GM04503 (cell line): ENCODE measurements around the gene DPP10.
"Not testable (repeated sequence)": the region's sequence is repeated elsewhere in the genome, so short reads cannot be mapped to it uniquely, and the experiment has no call there.

Source experiments
- DNase-seq: peaks from one replicate; pipeline ENCODE4 v3.0.0-alpha.2; 2012; ENCODE audit warnings: low read depth

DPP10 gene

GRCh38 chr2:114962532-114962931, 520.1 kb downstream of the DPP10 start:
- DNase-seq, result no peak

DNA sequence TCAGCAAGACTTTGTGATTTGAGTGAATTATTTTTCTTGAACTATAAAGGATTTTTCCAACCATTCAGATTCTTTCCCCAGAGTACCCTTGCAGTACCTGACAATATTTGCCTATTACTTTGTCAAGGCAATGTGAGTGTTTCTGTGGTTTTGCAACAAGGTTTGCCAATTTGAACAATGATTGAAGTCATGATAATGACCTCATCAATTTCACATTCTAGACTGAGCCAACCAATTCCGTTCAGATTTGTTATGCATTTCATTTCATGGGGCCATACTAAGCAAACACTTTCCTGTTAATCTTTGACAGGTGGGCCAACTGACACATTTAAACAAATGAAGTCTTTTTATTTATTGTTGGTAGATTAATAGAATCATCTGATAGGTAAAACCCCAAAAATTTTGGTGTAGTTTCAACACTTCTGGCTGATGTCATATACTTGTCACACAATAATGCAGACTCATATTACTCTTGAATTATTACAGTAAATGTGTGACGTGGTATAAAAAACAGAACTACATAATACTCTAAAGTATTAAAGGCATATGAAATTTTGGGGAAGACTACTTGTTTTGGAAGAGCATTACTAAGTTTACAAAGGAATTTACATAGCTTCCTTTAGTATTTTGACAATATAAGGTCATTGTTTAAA, 526.4 kb downstream of the DPP10 start:
- DNase-seq, result no peak

GRCh38 chr2:115004321-115004720, 561.9 kb downstream of the DPP10 start:
- DNase-seq, result not testable (repeated sequence)

- no peak for DNase-seq
Observed at GRCh38 chr2:115011721-115012120, 569.3 kb downstream of the DPP10 start.

DNA sequence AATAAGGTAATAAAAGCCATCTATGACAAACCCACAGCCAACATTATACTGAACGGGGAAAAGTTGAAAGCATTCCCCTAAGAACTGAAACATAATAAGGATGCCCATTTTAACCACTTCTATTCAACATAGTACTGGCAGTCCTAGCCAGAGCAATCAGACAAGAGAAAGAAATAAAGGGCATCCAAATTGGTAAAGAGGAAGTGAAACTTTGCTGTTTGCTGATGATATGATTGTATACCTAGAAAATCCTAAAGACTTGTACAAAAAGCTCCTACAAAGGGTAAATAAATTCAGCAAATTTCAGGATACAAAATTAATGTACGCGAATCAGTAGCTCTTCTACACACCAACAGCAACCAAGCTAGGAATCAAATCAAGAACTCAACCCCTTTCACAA, 579.6 kb downstream of the DPP10 start:
- DNase-seq, result not testable (repeated sequence)

- DNase-seq, result no peak
Observed at GRCh38 chr2:115034801-115035200, 592.4 kb downstream of the DPP10 start.

DNA sequence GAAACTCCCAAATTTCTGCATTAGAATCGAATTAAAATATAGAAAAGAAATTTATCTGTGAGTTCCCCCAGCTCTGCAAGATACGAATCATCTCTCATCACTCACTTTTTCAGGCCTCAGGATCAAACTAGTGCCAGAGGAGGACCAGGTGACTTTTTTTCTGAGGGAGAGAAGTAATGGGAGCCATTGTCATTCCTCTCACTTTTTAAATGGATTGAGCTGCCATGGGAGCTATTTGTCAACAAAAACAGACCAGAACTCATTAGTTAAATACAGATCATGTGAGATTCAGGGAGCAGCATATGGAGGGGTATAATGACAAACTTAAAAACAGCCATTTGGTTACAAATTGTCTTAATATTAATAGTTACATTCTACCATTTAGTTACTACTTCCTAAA, 594.4 kb downstream of the DPP10 start:
- no peak for DNase-seq

- DNase-seq, result no peak
Observed at GRCh38 chr2:115057473-115057872, 615.0 kb downstream of the DPP10 start.

- no peak for DNase-seq
Observed at GRCh38 chr2:115070002-115070401, 627.6 kb downstream of the DPP10 start.

- no peak for DNase-seq
Observed at GRCh38 chr2:115071534-115071933, 629.1 kb downstream of the DPP10 start.

DNA sequence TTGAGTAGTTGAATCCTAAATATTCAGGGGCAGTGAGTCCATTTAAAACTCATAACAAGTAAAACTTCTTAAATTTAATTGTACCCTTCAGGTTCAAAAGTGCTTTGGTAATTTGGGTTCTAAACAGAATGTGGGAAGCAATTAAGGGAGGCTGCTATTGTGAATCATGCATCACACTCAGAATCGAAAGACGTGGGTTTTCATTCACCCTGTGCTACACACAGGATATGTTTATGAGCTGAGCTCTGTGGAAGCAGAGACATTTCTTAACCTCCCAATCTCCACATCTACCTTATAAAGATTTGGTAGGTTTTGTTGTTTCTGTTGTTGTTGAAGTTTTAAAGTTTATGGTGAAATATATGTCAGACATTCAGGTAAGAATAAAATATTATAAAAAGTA, 633.4 kb downstream of the DPP10 start:
- DNase-seq, result no peak

DNA sequence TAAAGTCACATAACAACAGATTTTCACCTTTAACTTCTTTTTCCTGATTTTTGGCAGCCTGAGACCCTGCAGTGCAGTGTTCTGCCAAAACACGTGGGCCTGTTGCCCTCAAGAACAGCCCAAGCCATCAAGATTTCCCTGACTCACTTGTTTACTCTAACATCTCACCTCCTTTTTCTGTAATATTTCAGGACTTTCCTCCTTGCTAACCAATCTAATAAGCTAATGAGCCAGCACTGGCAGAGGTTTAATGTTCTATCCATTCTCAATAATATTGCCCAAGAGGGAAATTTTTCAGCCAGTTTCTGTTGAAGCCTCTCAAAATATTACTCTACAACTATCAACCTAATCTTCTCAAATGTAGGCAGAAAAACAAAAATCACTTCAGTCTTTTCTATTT, 635.2 kb downstream of the DPP10 start:
- no peak for DNase-seq

DNA sequence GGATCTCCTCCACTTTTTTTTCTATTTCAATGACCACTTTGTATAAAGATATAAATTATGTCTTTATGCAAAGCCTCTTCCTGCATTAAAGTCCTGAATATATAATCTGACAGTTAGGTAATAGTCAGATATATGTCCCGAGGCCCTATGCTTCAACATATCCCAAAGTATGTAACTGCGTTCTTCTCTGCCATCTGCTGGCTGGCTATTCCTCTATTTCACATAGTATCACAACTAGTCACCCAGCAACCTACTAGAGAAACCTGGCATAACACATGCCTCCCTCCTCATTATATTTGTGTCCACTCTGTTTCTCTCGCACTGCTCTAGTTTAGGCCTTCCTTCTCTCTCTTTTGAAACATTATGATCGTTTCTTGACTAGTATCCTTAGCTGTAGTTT, 640.8 kb downstream of the DPP10 start:
- DNase-seq, result no peak

DNA sequence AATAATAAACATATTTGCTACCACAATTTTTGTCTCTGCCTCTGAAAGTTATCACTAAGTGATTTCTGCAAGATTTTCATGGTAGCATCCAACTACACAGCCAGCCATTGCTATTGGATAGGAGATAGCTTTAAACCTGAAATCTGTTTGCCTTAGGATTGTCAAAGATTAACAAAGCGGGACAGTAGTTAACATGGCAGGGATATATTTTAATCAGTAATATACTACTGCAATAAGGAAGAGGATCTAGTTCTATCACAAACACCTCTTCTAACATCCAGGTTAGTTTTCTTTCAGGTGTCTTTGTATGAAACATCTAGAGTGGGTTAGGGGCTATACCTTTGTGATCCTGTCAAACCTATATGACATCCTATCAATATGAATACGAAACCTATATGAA, 641.3 kb downstream of the DPP10 start:
- DNase-seq, result no peak

- DNase-seq, result no peak
Observed at GRCh38 chr2:115084446-115084845, 642.0 kb downstream of the DPP10 start.

- not testable (repeated sequence) for DNase-seq
Observed at GRCh38 chr2:115086051-115086620, 643.7 kb downstream of the DPP10 start.

GRCh38 chr2:115094441-115094840, 652.0 kb downstream of the DPP10 start:
- no peak for DNase-seq

- no peak for DNase-seq
Observed at GRCh38 chr2:115105966-115106365, 663.5 kb downstream of the DPP10 start.

DNA sequence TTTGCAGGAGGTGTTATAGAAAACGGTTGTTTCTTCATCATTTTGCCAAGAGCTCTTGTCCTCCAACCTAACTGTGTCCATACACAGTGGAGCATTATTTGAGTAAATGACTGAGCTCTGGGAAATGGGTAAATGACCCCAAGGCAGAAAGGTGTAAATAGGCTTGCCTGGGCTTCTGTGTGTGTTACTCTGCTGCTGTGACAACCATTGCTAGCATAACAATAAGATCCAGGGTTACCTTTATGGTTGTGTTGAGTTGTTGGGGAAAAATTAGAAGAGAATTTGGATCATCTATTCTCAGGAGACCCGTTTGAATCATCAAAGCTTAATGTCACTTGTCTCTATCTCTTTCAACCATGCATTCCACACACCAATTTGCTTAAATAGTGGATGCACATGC, 672.7 kb downstream of the DPP10 start:
- no peak for DNase-seq

- DNase-seq, result no peak
Observed at GRCh38 chr2:115118306-115118705, 675.9 kb downstream of the DPP10 start.

DNA sequence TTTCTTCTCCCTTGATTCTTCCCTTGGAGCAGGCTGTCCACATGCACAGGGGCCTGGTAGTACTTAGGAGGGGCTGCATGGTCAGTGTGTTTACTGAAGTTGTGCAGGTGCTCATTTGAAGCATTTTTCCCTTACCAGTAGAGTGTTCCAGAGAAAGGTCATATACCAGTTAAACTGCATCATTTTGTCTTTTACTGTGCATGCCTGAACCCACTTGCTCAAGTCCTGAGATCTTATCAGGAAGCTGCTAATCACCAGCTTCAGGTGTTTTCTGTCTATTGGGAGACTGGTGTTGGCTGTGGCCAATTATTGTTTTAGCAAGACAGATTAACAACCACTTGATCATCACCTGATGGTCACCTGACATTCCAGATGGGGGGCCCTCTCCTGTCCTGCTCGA, 676.6 kb downstream of the DPP10 start:
- no peak for DNase-seq

GRCh38 chr2:115122701-115123100, 680.3 kb downstream of the DPP10 start:
- DNase-seq, result no peak

GRCh38 chr2:115124817-115125216, 682.4 kb downstream of the DPP10 start:
- DNase-seq, result no peak

GRCh38 chr2:115129536-115129935, 687.1 kb downstream of the DPP10 start:
- no peak for DNase-seq
